ENCODE results near the gene MAP3K14.

DNA sequence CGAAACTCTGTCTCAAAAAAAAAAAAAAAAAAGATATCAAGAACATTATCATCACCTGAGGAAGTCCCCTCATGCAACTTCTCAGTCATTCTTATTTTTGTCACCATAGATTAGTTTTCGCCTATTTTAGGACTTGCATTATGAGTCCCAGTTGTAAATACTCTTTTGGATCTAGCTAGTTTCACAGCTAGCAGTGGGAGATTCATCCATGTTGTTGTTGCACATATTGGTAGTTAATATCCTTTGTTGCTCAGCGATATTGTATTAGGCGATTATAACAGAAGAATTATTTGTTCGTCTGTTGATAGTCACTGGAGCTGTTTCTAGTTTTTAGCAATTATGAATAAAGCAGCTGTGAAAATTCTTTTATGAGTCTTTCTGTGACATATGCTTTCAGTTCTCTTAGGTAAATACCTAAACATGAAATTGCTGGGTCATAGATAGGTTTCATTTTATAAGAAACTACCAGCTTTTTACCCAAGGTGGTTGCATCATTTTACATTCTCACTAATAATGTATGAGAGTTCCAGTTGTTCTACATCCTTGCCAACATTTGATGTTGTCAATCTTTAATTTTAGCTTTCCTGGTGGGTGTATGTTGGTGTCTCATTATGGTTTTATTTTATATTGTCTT, 40.7 kb upstream of the MAP3K14 start:
- no peak for TF ChIP-seq EZH2phosphoT487 (IDR thresholded peaks at IDR 0.05; ENCODE audit: low read depth, severe bottlenecking, unreplicated experiment)
- TF ChIP-seq, protein P1, sequence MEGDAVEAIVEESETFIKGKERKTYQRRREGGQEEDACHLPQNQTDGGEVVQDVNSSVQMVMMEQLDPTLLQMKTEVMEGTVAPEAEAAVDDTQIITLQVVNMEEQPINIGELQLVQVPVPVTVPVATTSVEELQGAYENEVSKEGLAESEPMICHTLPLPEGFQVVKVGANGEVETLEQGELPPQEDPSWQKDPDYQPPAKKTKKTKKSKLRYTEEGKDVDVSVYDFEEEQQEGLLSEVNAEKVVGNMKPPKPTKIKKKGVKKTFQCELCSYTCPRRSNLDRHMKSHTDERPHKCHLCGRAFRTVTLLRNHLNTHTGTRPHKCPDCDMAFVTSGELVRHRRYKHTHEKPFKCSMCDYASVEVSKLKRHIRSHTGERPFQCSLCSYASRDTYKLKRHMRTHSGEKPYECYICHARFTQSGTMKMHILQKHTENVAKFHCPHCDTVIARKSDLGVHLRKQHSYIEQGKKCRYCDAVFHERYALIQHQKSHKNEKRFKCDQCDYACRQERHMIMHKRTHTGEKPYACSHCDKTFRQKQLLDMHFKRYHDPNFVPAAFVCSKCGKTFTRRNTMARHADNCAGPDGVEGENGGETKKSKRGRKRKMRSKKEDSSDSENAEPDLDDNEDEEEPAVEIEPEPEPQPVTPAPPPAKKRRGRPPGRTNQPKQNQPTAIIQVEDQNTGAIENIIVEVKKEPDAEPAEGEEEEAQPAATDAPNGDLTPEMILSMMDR (IDR thresholded peaks at IDR 0.05; ENCODE audit: poor library complexity), result no peak
